C4-2B (cell line): Measurements from ENCODE around the gene PNPLA7.

Source experiments
- ZFX ChIP-seq: fragments of 450-650 bp; IDR thresholded peaks from 2 replicates; pipeline ENCODE4 v1.6.1; 2017
- TF ChIP-seq, protein P1 (sequence below): fragments of 450-650 bp; conservative IDR thresholded peaks from 2 replicates; pipeline ENCODE4 v1.5.1; 2017; ENCODE audit warnings: mild to moderate bottlenecking

DNA sequence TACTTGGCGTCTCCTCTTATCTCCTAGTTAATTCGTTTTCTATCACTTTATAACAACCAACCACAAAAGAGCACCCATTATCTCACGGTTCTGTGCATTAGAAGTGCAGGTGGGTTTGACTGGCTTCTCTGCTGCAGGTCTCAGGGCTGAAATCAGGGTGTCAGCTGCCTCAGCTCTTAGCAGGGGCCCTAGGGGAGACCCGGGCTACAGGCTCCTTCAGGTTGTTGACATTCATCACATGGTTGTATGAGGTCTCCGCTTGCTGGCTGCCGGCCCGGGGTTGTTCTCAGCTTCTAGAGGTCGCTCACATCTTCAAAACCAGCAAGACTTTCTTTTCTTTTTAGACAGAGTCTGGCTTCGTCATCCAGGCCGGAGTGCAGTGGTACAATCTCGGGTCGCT lies 43.0 kb upstream of the PNPLA7 start:
- TF ChIP-seq, protein P1, sequence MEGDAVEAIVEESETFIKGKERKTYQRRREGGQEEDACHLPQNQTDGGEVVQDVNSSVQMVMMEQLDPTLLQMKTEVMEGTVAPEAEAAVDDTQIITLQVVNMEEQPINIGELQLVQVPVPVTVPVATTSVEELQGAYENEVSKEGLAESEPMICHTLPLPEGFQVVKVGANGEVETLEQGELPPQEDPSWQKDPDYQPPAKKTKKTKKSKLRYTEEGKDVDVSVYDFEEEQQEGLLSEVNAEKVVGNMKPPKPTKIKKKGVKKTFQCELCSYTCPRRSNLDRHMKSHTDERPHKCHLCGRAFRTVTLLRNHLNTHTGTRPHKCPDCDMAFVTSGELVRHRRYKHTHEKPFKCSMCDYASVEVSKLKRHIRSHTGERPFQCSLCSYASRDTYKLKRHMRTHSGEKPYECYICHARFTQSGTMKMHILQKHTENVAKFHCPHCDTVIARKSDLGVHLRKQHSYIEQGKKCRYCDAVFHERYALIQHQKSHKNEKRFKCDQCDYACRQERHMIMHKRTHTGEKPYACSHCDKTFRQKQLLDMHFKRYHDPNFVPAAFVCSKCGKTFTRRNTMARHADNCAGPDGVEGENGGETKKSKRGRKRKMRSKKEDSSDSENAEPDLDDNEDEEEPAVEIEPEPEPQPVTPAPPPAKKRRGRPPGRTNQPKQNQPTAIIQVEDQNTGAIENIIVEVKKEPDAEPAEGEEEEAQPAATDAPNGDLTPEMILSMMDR = no peak
- TF ChIP-seq ZFX = no peak
